GM12875 (cell line): ENCODE measurements around the gene BORCS5.

Experiments
- H3K4me3 ChIP-seq: one replicate; pipeline ENCODE4 v1.5.1; 2011; ENCODE audit warnings: low read depth, low read length, control low read depth
- TF ChIP-seq, protein P1 (sequence below): IDR thresholded peaks from 2 replicates; pipeline ENCODE4 v1.5.1; 2011; ENCODE audit warnings: low read depth, mild to moderate bottlenecking, control low read depth, inconsistent platforms, low read length, moderate library complexity, borderline replicate concordance; ENCODE audit not compliant: insufficient read depth

Gene BORCS5

GRCh38 chr12:12508612-12509011, 151.7 kb downstream of the BORCS5 start:
- TF ChIP-seq, protein P1, sequence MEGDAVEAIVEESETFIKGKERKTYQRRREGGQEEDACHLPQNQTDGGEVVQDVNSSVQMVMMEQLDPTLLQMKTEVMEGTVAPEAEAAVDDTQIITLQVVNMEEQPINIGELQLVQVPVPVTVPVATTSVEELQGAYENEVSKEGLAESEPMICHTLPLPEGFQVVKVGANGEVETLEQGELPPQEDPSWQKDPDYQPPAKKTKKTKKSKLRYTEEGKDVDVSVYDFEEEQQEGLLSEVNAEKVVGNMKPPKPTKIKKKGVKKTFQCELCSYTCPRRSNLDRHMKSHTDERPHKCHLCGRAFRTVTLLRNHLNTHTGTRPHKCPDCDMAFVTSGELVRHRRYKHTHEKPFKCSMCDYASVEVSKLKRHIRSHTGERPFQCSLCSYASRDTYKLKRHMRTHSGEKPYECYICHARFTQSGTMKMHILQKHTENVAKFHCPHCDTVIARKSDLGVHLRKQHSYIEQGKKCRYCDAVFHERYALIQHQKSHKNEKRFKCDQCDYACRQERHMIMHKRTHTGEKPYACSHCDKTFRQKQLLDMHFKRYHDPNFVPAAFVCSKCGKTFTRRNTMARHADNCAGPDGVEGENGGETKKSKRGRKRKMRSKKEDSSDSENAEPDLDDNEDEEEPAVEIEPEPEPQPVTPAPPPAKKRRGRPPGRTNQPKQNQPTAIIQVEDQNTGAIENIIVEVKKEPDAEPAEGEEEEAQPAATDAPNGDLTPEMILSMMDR: no peak
- H3K4me3 ChIP-seq: no peak overlapping the region

DNA sequence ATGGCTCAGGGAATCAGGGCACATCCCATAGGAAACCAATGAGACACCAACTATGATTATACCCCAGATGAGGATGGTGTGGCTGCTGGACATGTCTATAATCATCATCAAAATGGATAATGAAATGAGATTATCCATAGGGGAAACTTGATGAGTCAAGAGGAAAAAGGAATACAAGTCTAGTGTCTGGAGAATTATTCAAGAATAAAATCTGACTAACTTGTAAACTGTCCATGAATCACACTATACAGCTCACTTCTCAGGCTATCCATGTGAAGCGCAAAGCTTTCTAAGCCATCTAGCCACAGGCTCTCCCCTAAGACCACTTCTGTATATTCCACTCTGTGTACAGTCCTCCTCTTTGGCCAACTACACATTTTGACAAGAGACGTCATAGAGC, 153.3 kb downstream of the BORCS5 start:
- no peak overlapping the region for H3K4me3 ChIP-seq
- TF ChIP-seq, protein P1: no peak

- H3K4me3 ChIP-seq: no peak overlapping the region
- TF ChIP-seq, protein P1: no peak
Observed at GRCh38 chr12:12510551-12510950, 153.7 kb downstream of the BORCS5 start.

DNA sequence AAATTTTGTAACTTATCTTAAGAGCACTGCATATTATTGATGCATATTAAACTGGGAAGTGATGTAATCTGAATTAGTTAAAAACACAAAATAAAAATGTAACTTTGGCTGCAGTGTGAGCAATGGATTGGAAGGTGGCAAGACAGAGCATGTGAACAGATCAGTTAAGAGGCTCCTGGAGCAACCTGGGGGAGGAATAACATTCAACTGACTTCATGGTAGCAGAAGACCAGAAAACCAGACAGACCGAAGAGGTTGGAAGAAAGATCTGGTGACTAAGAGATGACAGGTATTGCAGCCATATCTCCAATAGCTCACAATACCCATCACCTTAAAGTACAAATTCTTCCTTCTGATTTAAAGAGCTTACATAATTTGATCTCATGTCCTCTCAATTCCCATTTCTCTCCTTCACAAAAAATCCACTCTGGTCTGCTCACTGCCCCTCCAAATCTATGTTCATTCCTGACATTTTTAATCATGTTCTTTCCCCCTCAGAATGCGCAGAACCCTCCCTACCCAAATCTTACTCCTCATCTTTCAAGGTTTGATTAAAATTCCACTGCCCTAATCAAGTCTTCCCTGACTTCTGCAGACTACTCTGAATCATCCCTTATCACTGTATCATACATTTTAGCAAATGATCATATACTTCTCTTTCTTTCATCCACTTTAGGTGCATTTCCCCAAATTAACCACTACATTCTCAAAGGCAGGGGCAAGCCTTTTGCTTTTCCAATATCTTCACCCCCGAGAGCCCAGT, 154.3 kb downstream of the BORCS5 start:
- no peak overlapping the region for H3K4me3 ChIP-seq

DNA sequence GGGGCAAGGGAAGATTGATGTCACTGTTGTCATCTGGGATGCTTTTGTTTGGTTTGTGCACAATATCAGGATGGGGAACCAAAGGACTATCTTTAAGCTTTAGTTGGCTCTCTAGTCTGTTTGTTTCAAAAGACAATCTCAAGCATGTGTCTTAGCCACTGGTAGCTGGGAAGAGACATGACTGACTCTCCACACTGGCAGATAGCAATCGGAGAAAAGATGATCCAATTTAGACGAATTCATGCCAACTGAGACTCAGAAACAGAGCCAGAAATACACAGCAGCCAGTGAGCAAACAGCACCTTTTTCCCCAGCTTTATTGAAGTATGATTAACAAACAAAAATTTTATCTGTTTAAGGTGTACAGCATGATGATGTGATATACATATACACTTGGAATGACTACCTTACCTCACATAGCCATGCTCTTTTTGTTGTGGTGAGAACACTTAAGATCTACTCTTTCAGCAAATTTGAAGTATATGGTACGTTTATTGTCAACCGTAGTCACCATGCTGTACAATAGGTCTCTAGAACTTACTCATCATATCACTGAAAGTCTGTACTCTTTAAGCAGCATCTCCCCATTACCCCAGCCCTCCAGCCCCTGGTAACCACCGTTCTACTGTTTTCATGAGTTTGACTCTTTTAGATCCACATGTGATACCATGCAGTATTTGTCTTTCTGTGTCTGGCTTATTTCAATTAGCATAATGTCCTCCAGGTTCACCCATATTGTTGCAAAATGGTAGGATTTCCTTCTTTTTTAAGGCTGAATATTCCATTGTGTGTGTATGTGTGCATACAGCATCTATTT, 155.2 kb downstream of the BORCS5 start:
- TF ChIP-seq, protein P1: no peak
- H3K4me3 ChIP-seq: no peak overlapping the region

More for the DNA sequence above, 154.3 kb downstream of the BORCS5 start:
- TF ChIP-seq, protein P1: no peak

DNA sequence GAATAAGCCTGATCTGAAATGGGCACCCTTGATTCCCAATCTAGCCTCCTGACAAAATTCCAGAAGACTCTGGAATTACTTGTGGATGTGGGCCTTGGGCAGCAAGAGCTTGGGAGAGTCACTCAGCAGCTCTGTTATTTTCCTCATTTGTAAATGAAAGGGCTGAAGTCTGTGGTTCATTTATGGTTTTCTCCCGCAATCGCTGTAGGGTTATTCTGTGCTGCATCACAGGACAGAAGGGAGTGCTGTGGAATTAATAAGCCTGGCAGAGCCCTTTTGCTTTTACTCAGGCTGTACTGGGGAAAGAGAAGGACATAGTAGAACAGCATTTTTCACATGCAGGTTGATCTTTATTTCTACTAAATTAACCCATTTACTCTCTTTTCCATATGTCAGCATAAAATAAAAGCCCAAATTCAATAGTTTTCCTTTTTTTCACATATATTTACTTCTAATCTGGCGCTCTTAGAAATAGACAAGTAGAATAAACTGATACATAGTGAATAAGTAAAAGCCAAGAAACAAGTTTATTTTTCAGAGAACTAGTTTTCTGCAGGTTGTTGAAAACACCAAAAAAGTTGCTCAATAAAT, 156.6 kb downstream of the BORCS5 start:
- H3K4me3 ChIP-seq: no peak overlapping the region
- TF ChIP-seq, protein P1: no peak

GRCh38 chr12:12518464-12518845, 161.6 kb downstream of the BORCS5 start:
- H3K4me3 ChIP-seq: no peak overlapping the region
- TF ChIP-seq, protein P1: no peak
